ENCODE results near the gene KASH5.
A peak's percentile ranks its signal among the peaks of the same experiment; 100 is the strongest.

KASH5 gene

GRCh38 chr19:49390131-49390928 lies 2.3 kb downstream of the KASH5 start (continued):
- TF ChIP-seq TRIM28 (IDR thresholded peaks at IDR 0.05; ENCODE audit: borderline replicate concordance, low read length) (no peak), ZNF211 (tag by site-specific recombination; IDR thresholded peaks at IDR 0.05; ENCODE audit: low read depth) (no peak), EGR2 (tag by site-specific recombination; IDR thresholded peaks at IDR 0.05; ENCODE audit: low read depth) (peak; percentile 54)

- TF ChIP-seq EGR2 (tag by site-specific recombination; IDR thresholded peaks at IDR 0.05; ENCODE audit: low read depth) (0 out of 2 replicates have a peak, but pooled peaks have one; percentile 11), ZNF274 (IDR thresholded peaks at IDR 0.05; ENCODE audit: low read length) (no peak), ZNF274 (tag by site-specific recombination; IDR thresholded peaks at IDR 0.05; ENCODE audit: borderline replicate concordance) (no peak)
- ChIA-PET CTCF (interaction anchor here (0.5 to 5.0 kb wide), 30 partner anchors 8 to 701 kb away, joined by 3 to 59 read pairs (median 7); partner anchors contain the start of genes DKKL1, FLT3LG, GFY and PIH1D1), POLR2A (interaction anchor here (0.6 to 1.8 kb wide), 6 partner anchors 12 to 62 kb away, joined by 3 to 9 read pairs (median 4); partner anchors contain the start of genes ALDH16A1 and PIH1D1)
- Histone ChIP-seq H3K9me3 (ENCODE audit: control insufficient read depth, insufficient read depth, low read depth, low read length) (no peaks in the 10 kb centered on the region), H3K27ac (ENCODE audit: extremely low read depth, low read depth, low read length) (no peak overlapping the region), H3K4me3 (ENCODE audit: low read depth, low read length) (no peak overlapping the region), H3K4me1 (ENCODE audit: control insufficient read depth, insufficient read depth, low read length) (no peaks in the 10 kb centered on the region), H3K36me3 (ENCODE audit: control insufficient read depth in 2 of 2, insufficient read depth in 1 of 2, low read length in 2 of 2) (no peaks in the 10 kb centered on the region)
Measured at GRCh38 chr19:49390929-49391359, 2.9 kb downstream of the KASH5 start.

GRCh38 chr19:49391581-49392399 lies 3.7 kb downstream of the KASH5 start:
- Histone ChIP-seq H3K9me3 (ENCODE audit: control insufficient read depth, insufficient read depth, low read depth, low read length) (no peaks in the 10 kb centered on the region), H3K4me1 (ENCODE audit: control insufficient read depth, insufficient read depth, low read length) (no peaks in the 10 kb centered on the region), H3K27ac (ENCODE audit: extremely low read depth, low read depth, low read length) (no peak overlapping the region), H3K4me3 (ENCODE audit: low read depth, low read length) (no peak overlapping the region), H3K36me3 (ENCODE audit: control insufficient read depth in 2 of 2, insufficient read depth in 1 of 2, low read length in 2 of 2) (no peaks in the 10 kb centered on the region)
- CTCF ChIA-PET, result interaction anchor here (0.5 to 5.0 kb wide), 37 partner anchors 8 to 701 kb away, joined by 3 to 59 read pairs (median 5); partner anchors contain the start of genes FLT3LG, GFY, PIH1D1 and SLC17A7
- POLR2A ChIA-PET, result interaction anchor here (0.6 to 1.8 kb wide), 9 partner anchors 11 to 177 kb away, joined by 3 to 9 read pairs (median 4); partner anchors contain the start of genes ALDH16A1 and PIH1D1
- TF ChIP-seq ZNF2 (tag by site-specific recombination; IDR thresholded peaks at IDR 0.05), result peak; percentile 75
- TF ChIP-seq SP3 (tag by site-specific recombination; IDR thresholded peaks at IDR 0.05), result peak; percentile 41
- TF ChIP-seq PRDM1 (tag by site-specific recombination; IDR thresholded peaks at IDR 0.05), result peak; percentile 89
- no peak for TF ChIP-seq WT1 (tag by site-specific recombination; IDR thresholded peaks at IDR 0.05)
- TF ChIP-seq ZBTB11 (tag by site-specific recombination; conservative IDR thresholded peaks at IDR 0.05; ENCODE audit: low read depth), result no peak
- TF ChIP-seq ZNF785 (tag by site-specific recombination; IDR thresholded peaks at IDR 0.05), result no peak
- TF ChIP-seq ZNF704 (tag by site-specific recombination; IDR thresholded peaks at IDR 0.05), result no peak
- peak; percentile 56; the same call in 1 of the 2 replicates for TF ChIP-seq ZNF391 (tag by site-specific recombination; IDR thresholded peaks at IDR 0.05; ENCODE audit: borderline replicate concordance, low read depth)
- TF ChIP-seq ZNF133 (tag by site-specific recombination; IDR thresholded peaks at IDR 0.05), result no peak
- no peak for TF ChIP-seq ZNF280D (tag by site-specific recombination; IDR thresholded peaks at IDR 0.05)
- TF ChIP-seq ZNF148 (tag by site-specific recombination; IDR thresholded peaks at IDR 0.05; ENCODE audit: borderline replicate concordance), result 0 out of 2 replicates have a peak, but pooled peaks have one; percentile 42
- 0 out of 2 replicates have a peak, but pooled peaks have one; percentile 29 for TF ChIP-seq ZSCAN30 (tag by site-specific recombination; IDR thresholded peaks at IDR 0.05)
- TF ChIP-seq SCRT1 (tag by site-specific recombination; IDR thresholded peaks at IDR 0.05; ENCODE audit: borderline replicate concordance), result no peak

Measured in HEK293 (cell line).